Type B pancreatic cell (in vitro differentiated cells): Measurements from ENCODE around the gene SLC7A10. TPM values are rescaled to one million over a fixed set of nuclear protein-coding genes. Genes with fewer than 3 reads are reported as not detected.

ENCODE experiments used
- DNase-seq: peaks from one replicate; pipeline ENCODE4 v3.0.0; 2021; ENCODE audit warnings: mixed read lengths; ENCODE audit not compliant: unreplicated experiment; ENCODE audit errors: extremely low spot score
- H3K27ac Mint-ChIP-seq: 2 replicates; pipeline ENCODE4 v1.8.0; 2021; ENCODE audit warnings: mild to moderate bottlenecking, mixed read lengths
- H3K27me3 Mint-ChIP-seq: 2 replicates; pipeline ENCODE4 v1.8.0; 2021; ENCODE audit warnings: mixed read lengths
- H3K36me3 Mint-ChIP-seq: 2 replicates; pipeline ENCODE4 v1.8.0; 2021; ENCODE audit warnings: mixed read lengths
- H3K4me1 Mint-ChIP-seq: one replicate; pipeline ENCODE4 v1.8.0; 2021; ENCODE audit warnings: mixed read lengths; ENCODE audit not compliant: unreplicated experiment
- H3K4me3 Mint-ChIP-seq: 2 replicates; pipeline ENCODE4 v1.8.0; 2021; ENCODE audit warnings: mild to moderate bottlenecking, mixed read lengths
- H3K9me3 Mint-ChIP-seq: 2 replicates; pipeline ENCODE4 v1.8.0; 2021; ENCODE audit warnings: mixed read lengths
- total RNA-seq: library from RNA; stranded (reverse); gene quantifications from 2 replicates; pipeline ENCODE4 v1.2.1, GENCODE V29; 2021; ENCODE audit warnings: low replicate concordance
- TF ChIP-seq, protein P1 (sequence below): fragments of 200-600 bp; sonication (generic); conservative IDR thresholded peaks from 2 replicates; pipeline ENCODE4 v1.5.0; 2021; ENCODE audit warnings: antibody characterized with exemption, mild to moderate bottlenecking

SLC7A10 gene
- total RNA-seq, 1 donor from 2014 or later: 0.68 TPM

DNA sequence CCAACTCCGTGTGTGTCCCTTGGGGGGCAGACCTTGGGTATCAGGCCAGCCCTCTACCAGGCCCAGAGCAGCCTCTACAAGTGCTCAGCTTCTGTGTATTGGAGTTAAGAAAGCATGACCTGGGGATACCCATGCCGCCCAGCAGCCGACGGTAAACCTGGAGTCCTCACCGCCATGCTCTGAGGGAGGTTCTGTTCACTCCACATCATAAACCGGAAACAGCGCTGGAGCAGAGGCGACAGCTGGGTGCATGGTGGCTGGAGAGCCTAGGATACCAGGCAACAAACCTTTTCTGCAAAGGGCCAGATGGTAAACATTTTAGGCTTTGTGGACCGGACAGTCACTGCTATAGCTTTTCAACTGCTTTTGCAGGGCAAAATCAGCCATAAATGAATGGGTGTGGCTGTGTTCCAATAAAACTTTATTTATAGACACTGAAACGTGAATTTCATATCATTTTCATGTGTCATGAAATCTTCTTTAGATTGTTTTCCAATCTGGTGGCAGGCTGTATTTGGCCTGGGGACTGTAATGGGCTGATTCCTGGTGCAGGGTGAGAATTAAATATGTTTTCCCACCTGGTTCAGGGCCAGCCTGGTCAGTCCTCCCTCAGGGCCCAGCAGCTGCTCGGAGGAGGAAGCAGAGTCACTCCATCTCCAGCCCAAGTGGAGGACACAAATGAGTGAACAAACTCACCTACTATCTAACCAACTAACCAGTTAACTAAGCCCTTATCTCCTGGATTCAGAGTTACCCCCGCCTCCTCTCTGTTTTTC, 45.8 kb upstream of the SLC7A10 start:
- no peak for DNase-seq
- Mint-ChIP-seq H3K9me3 (no peaks in the 10 kb centered on the region), H3K4me3 (no peak overlapping the region), H3K27me3 (no peaks in the 10 kb centered on the region), H3K36me3 (no peaks in the 10 kb centered on the region), H3K27ac (no peak overlapping the region), H3K4me1 (peaks cover 12% of the 10 kb centered on the region)
- TF ChIP-seq, protein P1, sequence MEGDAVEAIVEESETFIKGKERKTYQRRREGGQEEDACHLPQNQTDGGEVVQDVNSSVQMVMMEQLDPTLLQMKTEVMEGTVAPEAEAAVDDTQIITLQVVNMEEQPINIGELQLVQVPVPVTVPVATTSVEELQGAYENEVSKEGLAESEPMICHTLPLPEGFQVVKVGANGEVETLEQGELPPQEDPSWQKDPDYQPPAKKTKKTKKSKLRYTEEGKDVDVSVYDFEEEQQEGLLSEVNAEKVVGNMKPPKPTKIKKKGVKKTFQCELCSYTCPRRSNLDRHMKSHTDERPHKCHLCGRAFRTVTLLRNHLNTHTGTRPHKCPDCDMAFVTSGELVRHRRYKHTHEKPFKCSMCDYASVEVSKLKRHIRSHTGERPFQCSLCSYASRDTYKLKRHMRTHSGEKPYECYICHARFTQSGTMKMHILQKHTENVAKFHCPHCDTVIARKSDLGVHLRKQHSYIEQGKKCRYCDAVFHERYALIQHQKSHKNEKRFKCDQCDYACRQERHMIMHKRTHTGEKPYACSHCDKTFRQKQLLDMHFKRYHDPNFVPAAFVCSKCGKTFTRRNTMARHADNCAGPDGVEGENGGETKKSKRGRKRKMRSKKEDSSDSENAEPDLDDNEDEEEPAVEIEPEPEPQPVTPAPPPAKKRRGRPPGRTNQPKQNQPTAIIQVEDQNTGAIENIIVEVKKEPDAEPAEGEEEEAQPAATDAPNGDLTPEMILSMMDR: no peak

DNA sequence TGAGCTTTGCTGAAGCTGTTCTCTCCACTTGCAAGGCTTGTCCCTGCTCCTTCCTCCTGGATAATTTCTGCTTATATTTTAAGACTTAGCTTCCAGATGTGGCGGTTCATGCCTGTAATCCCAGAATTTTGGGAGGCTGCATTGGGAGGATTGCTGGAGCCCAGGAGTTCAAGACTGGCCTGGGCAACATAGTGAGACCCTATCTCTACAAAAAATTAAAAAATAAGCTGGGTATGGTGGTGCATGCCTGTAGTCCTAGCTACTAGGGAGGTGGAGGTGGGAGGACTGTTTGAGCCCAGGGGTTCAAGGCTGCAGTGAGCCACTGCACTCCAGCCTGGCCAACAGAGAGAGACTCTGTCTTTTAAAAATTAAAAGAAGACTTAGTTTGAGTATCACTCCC, 45.1 kb upstream of the SLC7A10 start:
- Mint-ChIP-seq H3K4me3 (no peak overlapping the region), H3K36me3 (no peaks in the 10 kb centered on the region)
- TF ChIP-seq, protein P1: no peak

DNA sequence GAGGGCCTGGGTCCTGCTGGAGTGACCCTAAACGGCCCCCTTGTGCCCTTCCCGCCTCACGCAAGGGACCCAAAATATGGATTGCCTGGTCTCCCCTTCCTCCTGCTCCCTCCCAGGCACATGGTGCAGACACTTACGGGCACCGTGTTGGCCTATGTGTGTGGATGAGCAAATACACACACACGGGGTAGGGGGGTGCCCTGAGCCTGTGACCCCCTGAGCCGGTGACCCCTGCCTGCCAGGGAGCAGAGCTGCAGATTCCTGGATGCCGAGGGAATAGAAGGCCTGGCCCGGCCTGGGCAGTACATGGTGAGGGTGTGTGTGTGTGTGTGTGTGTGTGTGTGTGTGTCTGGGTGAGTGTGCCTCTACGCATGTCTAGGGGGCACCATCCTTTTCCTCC, 43.4 kb upstream of the SLC7A10 start:
- DNase-seq: no peak
- peaks cover 9% of the 10 kb centered on the region for H3K4me1 Mint-ChIP-seq
- no peaks in the 10 kb centered on the region for H3K36me3 Mint-ChIP-seq
- H3K27ac Mint-ChIP-seq: no peak overlapping the region
- no peak overlapping the region for H3K4me3 Mint-ChIP-seq
- H3K27me3 Mint-ChIP-seq: no peaks in the 10 kb centered on the region
- no peaks in the 10 kb centered on the region for H3K9me3 Mint-ChIP-seq
- TF ChIP-seq, protein P1: no peak

More for the DNA sequence above, 45.1 kb upstream of the SLC7A10 start:
- H3K27me3 Mint-ChIP-seq: no peaks in the 10 kb centered on the region
- no peak overlapping the region for H3K27ac Mint-ChIP-seq
- H3K4me1 Mint-ChIP-seq: peaks cover 12% of the 10 kb centered on the region
- H3K9me3 Mint-ChIP-seq: no peaks in the 10 kb centered on the region
- no peak for DNase-seq

DNA sequence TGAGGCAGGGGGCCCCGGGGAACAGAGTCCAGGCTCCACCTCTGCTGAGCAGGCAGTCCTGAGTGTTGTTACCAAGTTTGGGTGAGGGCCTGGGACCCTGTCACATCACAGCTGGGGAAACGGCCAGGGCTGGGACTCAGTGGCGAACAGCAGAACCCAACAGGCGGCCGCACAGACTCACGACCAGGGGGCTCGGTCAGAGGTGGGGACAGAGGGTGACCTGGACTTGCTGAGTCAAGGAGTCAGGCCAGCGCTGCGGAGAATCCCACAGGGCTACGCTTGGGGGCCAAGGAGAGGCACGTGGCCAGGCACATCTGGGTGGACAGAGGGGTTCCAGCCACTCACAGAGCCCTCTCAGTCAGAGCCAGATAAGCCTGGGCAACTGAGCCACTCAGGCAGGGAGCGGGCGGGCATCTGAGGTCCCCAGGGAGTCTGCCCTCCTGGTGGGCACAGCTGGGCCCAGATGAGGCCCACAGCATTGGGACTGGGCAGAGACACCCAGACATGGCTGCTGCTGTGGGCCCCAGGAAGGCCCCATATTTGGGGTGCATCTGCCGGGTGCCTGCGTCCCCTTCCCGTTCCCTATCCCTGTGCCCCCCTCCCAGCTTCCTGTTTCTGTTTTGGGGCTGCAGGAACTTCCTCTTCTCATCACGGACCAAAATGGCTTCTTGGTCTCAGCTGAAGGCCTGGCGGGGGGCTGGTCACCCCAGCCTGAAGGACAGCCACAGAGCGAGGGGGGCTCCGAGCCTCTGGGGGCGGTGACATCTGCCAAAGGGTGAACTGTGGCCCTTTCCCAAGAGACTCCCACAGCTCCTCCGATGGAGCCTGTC, 42.7 kb upstream of the SLC7A10 start:
- Mint-ChIP-seq H3K4me3 (no peak overlapping the region), H3K4me1 (peaks cover 6% of the 10 kb centered on the region), H3K27me3 (no peaks in the 10 kb centered on the region), H3K9me3 (no peaks in the 10 kb centered on the region), H3K27ac (no peak overlapping the region), H3K36me3 (no peaks in the 10 kb centered on the region)
- TF ChIP-seq, protein P1: no peak
- no peak for DNase-seq

DNA sequence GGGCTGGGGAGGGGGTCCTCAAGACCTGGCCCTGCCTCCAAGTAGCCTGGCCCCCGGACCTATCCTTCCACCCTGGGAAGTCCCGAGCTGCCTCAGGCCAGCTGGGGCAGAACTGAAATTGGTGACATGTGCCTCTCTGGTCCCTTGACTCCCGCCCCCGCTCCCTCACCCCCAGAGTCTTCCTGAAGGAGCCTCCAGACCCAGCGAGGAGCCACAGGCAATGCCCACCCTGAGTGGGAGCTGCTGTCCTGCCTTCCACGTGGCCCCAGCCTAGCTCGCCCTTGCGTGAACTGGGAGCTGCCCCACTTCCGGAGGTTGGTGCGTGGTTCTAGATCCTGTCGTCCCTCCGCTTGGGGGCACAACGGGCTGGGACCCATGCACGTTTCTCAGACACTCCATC, 42.1 kb upstream of the SLC7A10 start:
- Mint-ChIP-seq H3K27me3 (no peaks in the 10 kb centered on the region), H3K27ac (no peak overlapping the region), H3K9me3 (no peaks in the 10 kb centered on the region), H3K4me1 (peaks cover under 1% of the 10 kb centered on the region), H3K4me3 (no peak overlapping the region), H3K36me3 (no peaks in the 10 kb centered on the region)
- no peak for DNase-seq
- TF ChIP-seq, protein P1: no peak
